ENCODE results near the gene PNRC2. TPM values are rescaled to one million over a fixed set of nuclear protein-coding genes. Genes with fewer than 3 reads are reported as not detected.

Gene PNRC2
- total and polyA plus RNA-seq, 7 donors: 39.5 to 179 (median 61.8) TPM

- Histone ChIP-seq H3K4me1 (peaks cover 27% of the 10 kb centered on the region), H3K9me3 (no peaks in the 10 kb centered on the region), H3K4me3 (peak overlapping the region; percentile 88), H3K36me3 (ENCODE audit: insufficient read depth in 1 of 2, low read depth in 1 of 2) (peaks cover 0 to 28% of the 10 kb centered on the region in 2 donors), H3K27ac (peak overlapping the region; percentile 100), H3K27me3 (ENCODE audit: insufficient read depth in 3 of 3, low read length in 2 of 3) (no peaks in the 10 kb centered on the region)
- intact Hi-C loops (cut with DNase I): loop anchor here (5.0 to 10.0 kb wide), 2 partner anchors 63 to 156 kb away; partner anchors contain the start of gene MYOM3 (in 2 of the 2)
- peak; percentile 13 for TF ChIP-seq CTCF (IDR thresholded peaks at IDR 0.05)
- ATAC-seq (peak; percentile 74 to 83 (median 80)), DNase-seq (peak; percentile 84 to 89)
- 2% methylated on average over 26 to 30 of the region's 30 CpGs for WGBS, 3 donors
Observed at GRCh38 chr1:23958810-23959460, 693 bp upstream of the PNRC2 start.

GRCh38 chr1:23960291-23961020, 828 bp downstream of the PNRC2 start:
- DNase-seq (no peak), ATAC-seq (peak in 1 of 4 donors; percentile 27)
- Histone ChIP-seq H3K36me3 (ENCODE audit: insufficient read depth in 1 of 2, low read depth in 1 of 2) (peaks cover 0 to 38% of the 10 kb centered on the region in 2 donors), H3K4me1 (peaks cover 29% of the 10 kb centered on the region), H3K27ac (peak overlapping the region; percentile 100), H3K27me3 (ENCODE audit: insufficient read depth in 3 of 3, low read length in 2 of 3) (no peaks in the 10 kb centered on the region), H3K4me3 (peak overlapping the region; percentile 88), H3K9me3 (no peaks in the 10 kb centered on the region)
- TF ChIP-seq CTCF (IDR thresholded peaks at IDR 0.05): no peak
- WGBS, 3 donors: 0 to 1% (median 0%) methylated on average over 15 of the region's 15 CpGs
- intact Hi-C loops (cut with DNase I): loop anchor here in 1 of 2 donors (1.0 kb wide), 1 partner anchor 19 kb away; no protein-coding TSS in a partner anchor

- H3K4me1 ChIP-seq: peaks cover 25% of the 10 kb centered on the region
- no peak for TF ChIP-seq CTCF (IDR thresholded peaks at IDR 0.05)
- WGBS, 3 donors: 82 to 93% (median 89%) methylated on average over 1 of the region's 1 CpG
- intact Hi-C loops (cut with DNase I): no loop called here
- peak overlapping the region; percentile 42 for H3K27ac ChIP-seq
- no peak overlapping the region for H3K4me3 ChIP-seq
- no peaks in the 10 kb centered on the region for H3K27me3 ChIP-seq (ENCODE audit: insufficient read depth in 3 of 3, low read length in 2 of 3)
- peaks cover 0 to 69% of the 10 kb centered on the region in 2 donors for H3K36me3 ChIP-seq (ENCODE audit: insufficient read depth in 1 of 2, low read depth in 1 of 2)
- no peak for ATAC-seq
- DNase-seq: no peak
- no peaks in the 10 kb centered on the region for H3K9me3 ChIP-seq
Observed at GRCh38 chr1:23963617-23964234, 4.1 kb downstream of the PNRC2 start.

- WGBS, 3 donors: 61 to 71% (median 66%) methylated on average over 3 of the region's 3 CpGs
- intact Hi-C loops (cut with DNase I): no loop called here
Observed at GRCh38 chr1:23964235-23964668, 4.6 kb downstream of the PNRC2 start.

More at GRCh38 chr1:23964235-23964668, 4.6 kb downstream of the PNRC2 start:
- H3K36me3 ChIP-seq (ENCODE audit: insufficient read depth in 1 of 2, low read depth in 1 of 2): peaks cover 0 to 74% of the 10 kb centered on the region in 2 donors
- ATAC-seq (no peak), DNase-seq (no peak)
- H3K4me1 ChIP-seq: peaks cover 25% of the 10 kb centered on the region
- TF ChIP-seq CTCF (IDR thresholded peaks at IDR 0.05): no peak
- H3K27ac ChIP-seq: peak overlapping the region; percentile 42
- no peak overlapping the region for H3K4me3 ChIP-seq
- H3K9me3 ChIP-seq: no peaks in the 10 kb centered on the region
- no peaks in the 10 kb centered on the region for H3K27me3 ChIP-seq (ENCODE audit: insufficient read depth in 3 of 3, low read length in 2 of 3)

Data from psoas muscle (tissue), 8 donors.